Measurements from ENCODE around the gene ARHGEF35.
"Not testable (repeated sequence)": the region's sequence is repeated elsewhere in the genome, so short reads cannot be mapped to it uniquely, and the experiment has no call there.

ARHGEF35 gene

DNA sequence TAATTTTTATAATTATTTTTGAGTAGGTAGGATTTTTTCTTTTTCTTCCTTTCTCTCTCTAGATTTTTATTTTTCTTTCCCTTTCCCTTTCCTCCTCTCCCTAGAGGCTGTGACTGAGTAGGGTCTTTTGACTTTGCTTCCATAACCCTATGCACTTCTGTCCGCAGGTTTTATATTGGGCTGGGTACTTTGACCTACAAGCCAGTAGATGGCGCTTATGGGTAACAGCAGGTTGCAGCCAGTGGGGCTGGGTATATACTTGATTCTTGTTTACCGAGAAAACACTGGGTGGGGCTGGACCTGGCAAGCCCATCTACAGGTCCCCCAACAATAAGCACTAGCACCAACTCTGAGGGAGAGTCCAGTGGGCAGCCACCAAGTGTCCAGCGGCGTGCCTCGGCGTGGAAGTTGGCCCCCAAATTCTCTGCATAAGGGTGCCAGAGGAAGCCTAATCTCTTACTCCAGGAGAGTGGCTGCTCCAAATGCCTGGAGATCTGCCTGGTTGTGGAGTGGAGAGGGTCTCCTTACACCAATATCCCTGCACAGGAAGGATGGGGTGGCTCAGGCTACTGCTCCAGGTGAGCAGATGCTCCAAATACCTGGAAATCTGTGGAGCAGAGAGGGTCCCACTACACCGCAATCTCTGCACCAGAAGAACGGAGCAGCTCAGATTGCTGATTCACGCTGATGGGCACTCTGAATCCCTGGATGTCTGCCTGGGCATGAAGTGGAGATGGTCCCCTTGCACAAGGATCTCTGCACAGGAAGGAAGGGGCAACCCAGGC is 17.1 kb downstream of the ARHGEF35 start:
- not testable (repeated sequence) for DNase-seq (ENCODE audit: low spot score)

DNA sequence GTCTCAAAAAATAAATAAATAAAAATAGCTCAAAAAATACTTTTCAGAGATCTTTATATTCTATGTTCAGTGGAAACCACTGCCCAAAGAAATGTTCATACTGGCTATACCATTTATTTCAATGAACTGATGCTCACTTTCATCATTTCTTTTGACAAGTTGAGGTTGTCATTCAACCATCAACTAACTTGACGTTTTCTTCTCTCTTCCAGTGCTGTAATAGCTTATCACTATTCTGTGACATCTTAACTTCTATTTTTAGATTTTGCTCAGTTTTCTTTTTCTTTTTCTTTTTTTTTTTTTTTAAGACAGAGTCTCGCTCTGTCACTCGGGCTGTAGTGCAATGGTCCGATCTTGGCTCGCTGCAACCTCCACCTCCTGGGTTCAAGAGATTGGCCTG is 21.0 kb downstream of the ARHGEF35 start:
- DNase-seq (ENCODE audit: low spot score): no peak

DNA sequence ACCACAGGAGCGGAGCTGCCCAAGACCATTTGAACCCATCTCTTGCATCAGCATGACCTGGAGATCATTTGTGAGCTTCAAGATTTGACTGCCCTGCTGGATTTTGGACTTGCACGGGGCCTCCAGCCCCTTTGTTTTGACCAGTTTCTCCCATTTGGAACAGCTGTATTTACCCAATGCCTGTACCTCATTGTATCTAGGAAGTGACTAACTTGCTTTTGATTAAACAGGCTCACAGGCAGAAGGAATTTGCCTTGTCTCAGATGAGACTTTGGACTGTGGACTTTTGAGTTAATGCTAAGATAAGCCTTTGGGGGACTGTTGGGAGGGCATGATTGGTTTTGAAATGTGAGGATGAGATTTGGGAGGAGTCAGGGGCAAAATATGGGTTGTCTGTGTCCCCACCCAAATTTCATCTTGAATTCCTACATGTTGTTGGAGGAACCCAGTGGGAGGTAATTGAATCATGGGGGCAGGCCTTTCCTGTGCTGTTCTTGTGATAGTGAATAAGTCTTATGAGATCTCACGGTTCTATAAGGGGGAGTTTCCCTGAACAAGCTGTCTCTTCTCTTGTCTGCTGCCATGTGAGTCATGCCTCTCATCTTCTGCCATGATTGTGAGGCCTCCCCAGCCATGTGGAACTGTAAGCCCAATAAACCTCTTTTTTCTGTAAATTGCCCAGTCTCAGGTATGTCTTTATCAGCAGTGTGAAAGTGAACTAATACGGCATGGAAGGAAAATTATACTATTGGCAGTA is 23.9 kb downstream of the ARHGEF35 start:
- not testable (repeated sequence) for DNase-seq (ENCODE audit: low spot score)

DNA sequence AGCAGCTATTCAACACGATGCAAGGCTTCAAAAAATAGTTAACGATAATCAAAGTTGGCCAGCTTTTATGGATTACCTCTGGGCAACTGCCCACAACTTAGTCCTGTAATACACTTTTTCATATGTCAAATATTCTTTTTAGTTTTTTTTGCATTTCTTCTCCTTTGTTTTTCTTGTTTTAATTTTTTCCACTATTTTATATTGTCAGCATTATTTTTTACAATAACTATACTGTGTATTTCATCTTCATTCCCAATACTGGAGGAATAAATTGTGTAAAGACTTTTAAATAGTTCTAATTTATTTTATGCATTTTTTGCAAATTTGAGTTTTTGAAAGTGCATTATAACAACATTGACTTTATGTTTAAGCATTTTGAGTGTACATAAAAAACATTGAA is 30.8 kb downstream of the ARHGEF35 start:
- DNase-seq (ENCODE audit: low spot score): no peak

GRCh38 chr7:144158861-144159260 is 36.8 kb downstream of the ARHGEF35 start:
- no peak for DNase-seq (ENCODE audit: low spot score)

DNA sequence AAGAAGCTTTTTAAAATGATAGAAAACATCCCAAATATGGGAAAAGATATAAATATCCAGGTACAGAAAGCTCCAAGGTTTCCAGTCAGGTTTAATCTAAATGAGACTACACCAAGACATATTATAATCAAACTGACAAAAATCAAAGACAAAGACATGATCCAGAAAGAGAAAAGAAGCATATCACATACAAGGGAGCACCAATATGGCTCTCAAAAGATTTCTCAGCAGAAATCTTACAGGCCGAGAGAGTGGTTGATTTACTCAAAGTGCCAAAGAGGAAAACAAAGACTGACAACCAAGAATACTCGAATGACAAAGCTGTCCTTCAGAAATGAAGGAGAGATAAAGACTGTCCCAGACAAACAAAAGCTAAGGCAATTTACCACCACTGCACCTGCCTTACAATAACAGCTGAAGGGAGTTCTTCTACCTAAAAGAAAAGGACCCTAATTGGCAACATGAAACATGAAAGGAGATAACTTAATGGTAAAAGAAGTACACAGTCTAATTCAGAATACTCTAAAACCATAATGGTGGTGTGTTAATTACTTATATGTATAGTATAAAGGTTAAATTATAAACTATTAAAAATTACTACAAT is 47.3 kb downstream of the ARHGEF35 start:
- DNase-seq (ENCODE audit: low spot score): no peak

DNA sequence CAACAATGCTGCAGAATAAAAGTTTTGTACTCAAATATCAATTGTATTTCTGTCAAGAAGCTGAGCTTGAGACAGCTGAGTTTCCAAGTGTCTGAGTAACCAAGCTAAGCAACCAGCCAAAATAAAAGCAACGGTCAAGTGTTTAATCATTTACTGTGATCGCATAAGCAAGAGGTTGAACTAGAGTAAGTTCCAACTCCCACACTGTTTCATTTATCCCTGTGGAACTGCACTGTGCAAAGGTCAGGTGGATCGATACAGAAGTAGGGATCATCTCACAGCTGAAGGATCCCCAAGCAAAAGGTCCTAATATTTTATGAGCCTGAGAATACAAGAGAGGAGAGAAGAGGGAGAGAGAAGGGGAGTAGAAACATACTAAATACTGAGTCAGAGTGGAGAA is 51.2 kb downstream of the ARHGEF35 start:
- no peak for DNase-seq (ENCODE audit: low spot score)

GRCh38 chr7:144142187-144142586 is 53.4 kb downstream of the ARHGEF35 start:
- DNase-seq (ENCODE audit: low spot score): no peak

DNA sequence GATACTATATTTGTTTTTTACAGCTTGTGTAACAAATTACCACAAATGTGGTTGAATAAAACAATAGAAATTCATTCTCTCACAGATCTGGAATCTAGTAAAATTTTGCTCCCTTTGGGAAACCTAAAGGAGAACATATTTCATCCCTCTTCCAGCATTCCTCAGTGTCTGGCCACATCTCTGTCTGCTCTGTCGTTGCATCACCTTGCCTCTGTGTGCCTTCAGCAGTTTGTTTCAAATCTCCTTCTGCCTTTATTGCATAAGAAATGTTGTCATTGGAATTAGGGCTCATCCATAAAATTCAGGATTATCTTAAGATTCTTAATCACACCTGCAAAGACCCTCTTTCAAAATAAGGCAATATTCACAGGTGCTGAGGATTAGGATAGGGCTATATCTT is 58.1 kb downstream of the ARHGEF35 start:
- DNase-seq (ENCODE audit: low spot score): no peak
